Measurements from ENCODE around the gene INTS6. TPM values are rescaled to one million over a fixed set of nuclear protein-coding genes. Genes with fewer than 3 reads are reported as not detected.

The INTS6 gene
- total RNA-seq, 1 donor from 2014 or later: 36.4 TPM

- Mint-ChIP-seq H3K4me3 (ENCODE audit: unreplicated experiment) (no peak overlapping the region), H3K36me3 (ENCODE audit: unreplicated experiment) (no peaks in the 10 kb centered on the region), H3K9me3 (ENCODE audit: unreplicated experiment) (no peaks in the 10 kb centered on the region), H3K4me1 (ENCODE audit: unreplicated experiment) (no peaks in the 10 kb centered on the region), H3K27ac (ENCODE audit: unreplicated experiment) (no peak overlapping the region), H3K27me3 (ENCODE audit: unreplicated experiment) (peaks cover 3% of the 10 kb centered on the region)
- no peak for DNase-seq (ENCODE audit: extremely low spot score, unreplicated experiment)
- no peak for TF ChIP-seq CTCF (IDR thresholded peaks at IDR 0.05)
These were observed 121.4 kb downstream of the INTS6 start for GRCh38 chr13:51331354-51331861.

- Mint-ChIP-seq H3K4me1 (ENCODE audit: unreplicated experiment) (no peaks in the 10 kb centered on the region), H3K27ac (ENCODE audit: unreplicated experiment) (no peak overlapping the region), H3K27me3 (ENCODE audit: unreplicated experiment) (peaks cover 3% of the 10 kb centered on the region), H3K4me3 (ENCODE audit: unreplicated experiment) (no peak overlapping the region), H3K36me3 (ENCODE audit: unreplicated experiment) (no peaks in the 10 kb centered on the region), H3K9me3 (ENCODE audit: unreplicated experiment) (no peaks in the 10 kb centered on the region)
- TF ChIP-seq CTCF (IDR thresholded peaks at IDR 0.05): no peak
- DNase-seq (ENCODE audit: extremely low spot score, unreplicated experiment): no peak
These were observed 122.0 kb downstream of the INTS6 start for GRCh38 chr13:51330791-51331190.

- no peak for DNase-seq (ENCODE audit: extremely low spot score, unreplicated experiment)
- Mint-ChIP-seq H3K27ac (ENCODE audit: unreplicated experiment) (no peak overlapping the region), H3K27me3 (ENCODE audit: unreplicated experiment) (peaks cover 3% of the 10 kb centered on the region), H3K36me3 (ENCODE audit: unreplicated experiment) (no peaks in the 10 kb centered on the region), H3K4me1 (ENCODE audit: unreplicated experiment) (no peaks in the 10 kb centered on the region), H3K9me3 (ENCODE audit: unreplicated experiment) (no peaks in the 10 kb centered on the region), H3K4me3 (ENCODE audit: unreplicated experiment) (no peak overlapping the region)
- no peak for TF ChIP-seq CTCF (IDR thresholded peaks at IDR 0.05)
These were observed 123.2 kb downstream of the INTS6 start for GRCh38 chr13:51329606-51330005.

GRCh38 chr13:51328488-51328887, 124.3 kb downstream of the INTS6 start:
- TF ChIP-seq CTCF (IDR thresholded peaks at IDR 0.05): no peak
- H3K27ac Mint-ChIP-seq (ENCODE audit: unreplicated experiment): no peak overlapping the region
- no peaks in the 10 kb centered on the region for H3K9me3 Mint-ChIP-seq (ENCODE audit: unreplicated experiment)
- no peak for DNase-seq (ENCODE audit: extremely low spot score, unreplicated experiment)
- H3K4me3 Mint-ChIP-seq (ENCODE audit: unreplicated experiment): no peak overlapping the region
- H3K4me1 Mint-ChIP-seq (ENCODE audit: unreplicated experiment): no peaks in the 10 kb centered on the region
- no peaks in the 10 kb centered on the region for H3K36me3 Mint-ChIP-seq (ENCODE audit: unreplicated experiment)
- H3K27me3 Mint-ChIP-seq (ENCODE audit: unreplicated experiment): peaks cover 5% of the 10 kb centered on the region

GRCh38 chr13:51327961-51328360, 124.9 kb downstream of the INTS6 start:
- no peak for TF ChIP-seq CTCF (IDR thresholded peaks at IDR 0.05)
- Mint-ChIP-seq H3K27ac (ENCODE audit: unreplicated experiment) (no peak overlapping the region), H3K36me3 (ENCODE audit: unreplicated experiment) (no peaks in the 10 kb centered on the region), H3K9me3 (ENCODE audit: unreplicated experiment) (no peaks in the 10 kb centered on the region), H3K4me1 (ENCODE audit: unreplicated experiment) (no peaks in the 10 kb centered on the region), H3K4me3 (ENCODE audit: unreplicated experiment) (no peak overlapping the region), H3K27me3 (ENCODE audit: unreplicated experiment) (peaks cover 5% of the 10 kb centered on the region)
- DNase-seq (ENCODE audit: extremely low spot score, unreplicated experiment): no peak

All from osteocyte (in vitro differentiated cells).